GM23248 (cell line): Measurements from ENCODE around the gene NPY5R. TPM values are rescaled to one million over a fixed set of nuclear protein-coding genes. Genes with fewer than 3 reads are reported as not detected.

ENCODE experiments used
- DNase-seq: peaks from one replicate; pipeline ENCODE4 v3.0.0-alpha.2; 2015
- H2AFZ ChIP-seq: fragments of 200-600 bp; sonication (generic); 2 replicates; pipeline ENCODE4 v1.6.1; 2016; ENCODE audit warnings: antibody characterized with exemption
- H3F3A ChIP-seq: fragments of 200-600 bp; sonication (generic); 2 replicates; pipeline ENCODE4 v1.6.1; 2016; ENCODE audit warnings: mild to moderate bottlenecking, antibody characterized with exemption, mixed run types; ENCODE audit not compliant: insufficient read depth
- H3K27ac ChIP-seq: fragments of 200-600 bp; sonication (generic); 2 replicates; pipeline ENCODE4 v1.5.1; 2016; ENCODE audit warnings: mild to moderate bottlenecking
- H3K27me3 ChIP-seq: fragments of 200-600 bp; sonication (generic); replicated peaks from 2 replicates; pipeline ENCODE4 v1.6.1; 2016; ENCODE audit warnings: mild to moderate bottlenecking; ENCODE audit not compliant: insufficient read depth
- H3K36me3 ChIP-seq: fragments of 200-600 bp; sonication (generic); 2 replicates; pipeline ENCODE4 v1.6.1; 2016; ENCODE audit warnings: low read depth, mild to moderate bottlenecking
- H3K4me1 ChIP-seq: fragments of 200-600 bp; sonication (generic); 2 replicates; pipeline ENCODE4 v1.6.1; 2016; ENCODE audit warnings: mild to moderate bottlenecking; ENCODE audit not compliant: insufficient read depth
- H3K4me2 ChIP-seq: fragments of 200-600 bp; sonication (generic); one replicate; pipeline ENCODE4 v1.6.1; 2016; ENCODE audit warnings: mild to moderate bottlenecking; ENCODE audit not compliant: unreplicated experiment
- H3K4me3 ChIP-seq: fragments of 200-600 bp; sonication (generic); 2 replicates; pipeline ENCODE4 v1.5.1; 2016; ENCODE audit warnings: mild to moderate bottlenecking
- H3K79me2 ChIP-seq: fragments of 200-600 bp; sonication (generic); 2 replicates; pipeline ENCODE4 v1.6.1; 2016; ENCODE audit warnings: mild to moderate bottlenecking; ENCODE audit not compliant: insufficient read depth
- H3K9ac ChIP-seq: fragments of 200-600 bp; sonication (generic); 2 replicates; pipeline ENCODE4 v1.6.1; 2016; ENCODE audit warnings: mild to moderate bottlenecking
- H3K9me2 ChIP-seq: fragments of 200-600 bp; sonication (generic); 2 replicates; pipeline ENCODE4 v1.6.1; 2016; ENCODE audit warnings: mixed run types, mild to moderate bottlenecking, moderate library complexity; ENCODE audit not compliant: insufficient read depth
- H3K9me3 ChIP-seq: fragments of 200-600 bp; sonication (generic); one replicate; pipeline ENCODE4 v1.6.1; 2017; ENCODE audit warnings: low read depth
- H4K20me1 ChIP-seq: fragments of 200-600 bp; sonication (generic); 2 replicates; pipeline ENCODE4 v1.6.0; 2016; ENCODE audit not compliant: insufficient read depth
- EZH2 ChIP-seq: fragments of 200-600 bp; sonication (generic); IDR thresholded peaks from 2 replicates; pipeline ENCODE4 v1.6.1; 2018; ENCODE audit warnings: antibody characterized with exemption, mild to moderate bottlenecking; ENCODE audit not compliant: insufficient read depth, poor library complexity, severe bottlenecking
- EZH2phosphoT487 ChIP-seq: fragments of 200-600 bp; sonication (generic); IDR thresholded peaks from 2 replicates; pipeline ENCODE4 v1.6.1; 2018; ENCODE audit warnings: antibody characterized with exemption, moderate library complexity, mild to moderate bottlenecking, low read depth; ENCODE audit not compliant: insufficient read depth
- WGBS, 2 experiments: methylation state at CpG; one replicate each; pipeline ENCODE4 v1.1.6; 2015 to 2017; ENCODE audit warnings: low lambda C conversion rate in 2 of 2, low coverage in 1 of 2; ENCODE audit errors: missing lambda C conversion rate in 2 of 2; 5-methylcytosine and 5-hydroxymethylcytosine counted together
- in situ Hi-C: fragments of 300-500 bp; cut with MboI; formaldehyde crosslinking; loops from 2 replicates; pipeline ENCODE4 v1.15.0; 2020
- polyA plus RNA-seq: library from polyadenylated mRNA; unstranded; fragments of >200 nt; fragmentation: Nextera tagmentation; extraction: Ambion mirVana; gene quantifications from 2 replicates; pipeline ENCODE4 v1.2.1, GENCODE V29; 2016
- total RNA-seq: library from RNA; depleted of rRNA; stranded (reverse); fragments of >200 nt; shearing (Covaris generic); gene quantifications from 2 replicates; pipeline ENCODE4 v1.2.3, GENCODE V29; 2014; rRNA removed

The NPY5R gene
- total and polyA plus RNA-seq, 2 experiments from 2014 or later: not detected

GRCh38 chr4:163398238-163398637 is 54.5 kb downstream of the NPY5R start:
- H4K20me1 ChIP-seq: no peaks in the 10 kb centered on the region
- no peaks in the 10 kb centered on the region for H3K9me2 ChIP-seq
- in situ Hi-C loops: no loop called here
- no peak overlapping the region for H3K9ac ChIP-seq
- no peaks in the 10 kb centered on the region for H3K79me2 ChIP-seq
- H3K4me1 ChIP-seq: 0 out of 2 replicates have a peak, but pooled peaks cover 3% of the 10 kb centered on the region
- H3K4me3 ChIP-seq: no peak overlapping the region
- no peak for DNase-seq
- H3F3A ChIP-seq: no peaks in the 10 kb centered on the region
- H3K9me3 ChIP-seq: no peaks in the 10 kb centered on the region
- H3K27me3 ChIP-seq: no peaks in the 10 kb centered on the region
- no peak overlapping the region for H3K4me2 ChIP-seq
- H3K27ac ChIP-seq: no peak overlapping the region
- no peak overlapping the region for H2AFZ ChIP-seq
- H3K36me3 ChIP-seq: no peaks in the 10 kb centered on the region
- TF ChIP-seq EZH2phosphoT487 (no peak), EZH2 (no peak)

GRCh38 chr4:163400911-163401310 is 57.2 kb downstream of the NPY5R start:
- H3F3A ChIP-seq: no peaks in the 10 kb centered on the region
- in situ Hi-C loops: no loop called here
- H4K20me1 ChIP-seq: no peaks in the 10 kb centered on the region
- H3K9me3 ChIP-seq: no peaks in the 10 kb centered on the region
- no peak for DNase-seq
- H3K9ac ChIP-seq: no peak overlapping the region
- H3K9me2 ChIP-seq: no peaks in the 10 kb centered on the region
- no peaks in the 10 kb centered on the region for H3K4me1 ChIP-seq
- no peak overlapping the region for H3K27ac ChIP-seq
- no peak for TF ChIP-seq EZH2
- no peak for TF ChIP-seq EZH2phosphoT487
- H3K79me2 ChIP-seq: no peaks in the 10 kb centered on the region
- 31 to 41% methylated on average over 4 of the region's 4 CpGs for WGBS, 2 experiments
- no peak overlapping the region for H2AFZ ChIP-seq
- no peak overlapping the region for H3K4me3 ChIP-seq
- H3K4me2 ChIP-seq: no peak overlapping the region
- no peaks in the 10 kb centered on the region for H3K36me3 ChIP-seq
- H3K27me3 ChIP-seq: no peaks in the 10 kb centered on the region

Other genes with a start within 250 kb of the NPY5R start
- gene NAF1, start 177.0 kb upstream of the NPY5R start, total RNA-seq: 2.8 and 9.7 TPM in 2 replicates
- 4.5 and 6.2 TPM in 2 replicates for gene NAF1, start 177.0 kb upstream of the NPY5R start, polyA plus RNA-seq
- gene NPY1R, start 11.3 kb upstream of the NPY5R start, total RNA-seq: not detected in 2 replicates
- not detected in 2 replicates for gene NPY1R, start 11.3 kb upstream of the NPY5R start, polyA plus RNA-seq
- gene TKTL2, start 129.9 kb downstream of the NPY5R start, total RNA-seq: not detected in 2 replicates
- gene TKTL2, start 129.9 kb downstream of the NPY5R start, polyA plus RNA-seq: not detected in 2 replicates
- 26.6 and 32.6 TPM in 2 replicates for gene TMA16, start 150.8 kb downstream of the NPY5R start, total RNA-seq
- gene TMA16, start 150.8 kb downstream of the NPY5R start, polyA plus RNA-seq: 25.5 and 26.0 TPM in 2 replicates